GM12878 (cell line): ENCODE results near the gene MAF. TPM values are rescaled to one million over a fixed set of nuclear protein-coding genes. Genes with fewer than 3 reads are reported as not detected.

Experiments used
- ATAC-seq: fragments of 200-7000 bp; cut with Tn5 transposase; 3 replicates; pipeline ENCODE4 v1.9.1; 2020; ENCODE audit warnings: mild to moderate bottlenecking, moderate library complexity
- BruUV-seq: library from RNA; stranded (reverse); fragments of 400-500 nt; replicated peaks from 2 replicates; lab custom pipeline; 2021; lab: Mats Ljungman, UMichigan
- CTCF ChIA-PET: fragments of 300-600 bp; sonication (Branson Sonifier 250); formaldehyde crosslinking; extraction: SDS; loops from one replicate; lab custom pipeline; 2021; ENCODE audit warnings: inconsistent platforms; lab: Yijun Ruan, JAX
- POLR2A ChIA-PET: fragments of 350-600 bp; formaldehyde crosslinking; extraction: SDS; loops from one replicate; lab custom pipeline; 2021; ENCODE audit warnings: inconsistent platforms; lab: Charles Lee
- RAD21 ChIA-PET: fragments of 300-600 bp; sonication (Branson Sonifier 250); formaldehyde crosslinking; loops from one replicate; lab custom pipeline; 2023; ENCODE audit warnings: antibody characterized with exemption; ENCODE audit not compliant: unreplicated experiment; lab: Charles Lee
- SMC1A ChIA-PET: fragments of 300-600 bp; sonication (Branson Sonifier 250); formaldehyde crosslinking; loops from one replicate; lab custom pipeline; 2023; ENCODE audit not compliant: unreplicated experiment, uncharacterized antibody; lab: Charles Lee
- DNase-seq: peaks from one replicate; pipeline ENCODE4 v3.0.0-alpha.2; 2011; ENCODE audit warnings: low read depth, low spot score
- FAIRE-seq: peaks from 3 replicates; lab custom pipeline; 2011; peaks lifted over from hg19 to GRCh38; lab: Jason Lieb, UNC
- H2AFZ ChIP-seq: 2 replicates; pipeline ENCODE4 v1.6.0; 2011; ENCODE audit warnings: low read depth, low read length, control low read depth; ENCODE audit not compliant: control insufficient read depth
- H3K27ac ChIP-seq: 2 replicates; pipeline ENCODE4 v1.5.1; 2011; ENCODE audit warnings: control low read depth; ENCODE audit not compliant: control insufficient read depth, insufficient read depth
- H3K27me3 ChIP-seq, 2 experiments: replicated peaks in 1 of 2; 2 replicates each; pipeline versions ENCODE4 v1.6.0 to v1.6.1; 2011; ENCODE audit warnings: low read length in 1 of 2; ENCODE audit not compliant: control insufficient read depth in 2 of 2, insufficient read depth in 2 of 2
- H3K36me3 ChIP-seq, 2 experiments: 2 replicates each; pipeline ENCODE4 v1.5.1; 2011; ENCODE audit warnings: low read length in 1 of 2; ENCODE audit not compliant: control insufficient read depth in 2 of 2, insufficient read depth in 2 of 2
- H3K4me1 ChIP-seq: 2 replicates; pipeline ENCODE4 v1.6.1; 2011; ENCODE audit warnings: mild to moderate bottlenecking, low read length, moderate library complexity, mixed read lengths; ENCODE audit not compliant: control insufficient read depth, insufficient read depth
- H3K4me2 ChIP-seq: 2 replicates; pipeline ENCODE4 v1.6.0; 2011; ENCODE audit warnings: control low read depth; ENCODE audit not compliant: control insufficient read depth, insufficient read depth
- H3K4me3 ChIP-seq: fragments of 200-600 bp; sonication (generic); 2 replicates; pipeline ENCODE4 v1.5.1; 2016
- H3K79me2 ChIP-seq: 2 replicates; pipeline ENCODE4 v1.6.0; 2011; ENCODE audit warnings: low read length; ENCODE audit not compliant: control insufficient read depth, insufficient read depth
- H3K9ac ChIP-seq: 2 replicates; pipeline ENCODE4 v1.8.0; 2011; ENCODE audit warnings: low read length, control low read depth, mixed read lengths; ENCODE audit not compliant: control insufficient read depth, insufficient read depth
- H3K9me3 ChIP-seq: replicated peaks from 3 replicates; pipeline ENCODE4 v1.5.1; 2011; ENCODE audit warnings: mild to moderate bottlenecking, low read length; ENCODE audit not compliant: control insufficient read depth, insufficient read depth
- H4K20me1 ChIP-seq: 2 replicates; pipeline ENCODE4 v1.6.0; 2011; ENCODE audit not compliant: control insufficient read depth, insufficient read depth
- CHD1 ChIP-seq: IDR thresholded peaks from 2 replicates; pipeline ENCODE4 v1.6.1; 2012; ENCODE audit warnings: low read depth, low read length, improper control_type of control experiment
- IKZF2 ChIP-seq, 2 experiments: fragments of 450-650 bp; IDR thresholded peaks; 2 replicates each; pipeline ENCODE4 v1.6.1; 2017; ENCODE audit warnings: mild to moderate bottlenecking in 2 of 2, moderate library complexity in 2 of 2
- LARP7 ChIP-seq: fragments of 450-650 bp; IDR thresholded peaks from 2 replicates; pipeline ENCODE4 v1.6.1; 2017; ENCODE audit warnings: mild to moderate bottlenecking
- NRF1 ChIP-seq: conservative IDR thresholded peaks from 2 replicates; pipeline ENCODE4 v1.6.1; 2011; ENCODE audit warnings: mild to moderate bottlenecking, low read depth, low read length, improper control_type of control experiment
- RAD51 ChIP-seq: fragments of 450-650 bp; IDR thresholded peaks from 2 replicates; pipeline ENCODE4 v1.6.1; 2016; ENCODE audit warnings: moderate library complexity, mild to moderate bottlenecking, inconsistent platforms
- RB1 ChIP-seq: fragments of 450-650 bp; formaldehyde crosslinking; IDR thresholded peaks from 2 replicates; pipeline ENCODE4 v1.6.1; 2017; ENCODE audit warnings: mild to moderate bottlenecking, borderline replicate concordance
- SMAD1 ChIP-seq: fragments of 450-650 bp; IDR thresholded peaks from 2 replicates; pipeline ENCODE4 v1.6.1; 2018; ENCODE audit warnings: mild to moderate bottlenecking, low read depth; ENCODE audit not compliant: partially characterized antibody
- SP1 ChIP-seq: IDR thresholded peaks from one replicate; pipeline ENCODE4 v1.6.1; 2011; ENCODE audit warnings: low read depth, low read length
- SUZ12 ChIP-seq: fragments of 200-600 bp; sonication (generic); IDR thresholded peaks from one replicate; pipeline ENCODE4 v1.6.1; 2018; ENCODE audit warnings: antibody characterized with exemption, mild to moderate bottlenecking; ENCODE audit not compliant: unreplicated experiment
- TCF12 ChIP-seq: IDR thresholded peaks from 2 replicates; pipeline ENCODE4 v1.6.1; 2011; ENCODE audit warnings: low read depth, mild to moderate bottlenecking, low read length
- YBX1 ChIP-seq: fragments of 450-650 bp; IDR thresholded peaks from 2 replicates; pipeline ENCODE4 v1.6.1; 2016; ENCODE audit warnings: antibody characterized with exemption
- ZSCAN29 ChIP-seq: fragments of 450-650 bp; IDR thresholded peaks from 2 replicates; pipeline ENCODE4 v1.6.1; 2017; ENCODE audit warnings: mild to moderate bottlenecking, moderate library complexity
- ZZZ3 ChIP-seq: IDR thresholded peaks from 2 replicates; pipeline ENCODE4 v1.6.1; 2011; ENCODE audit warnings: low read depth; ENCODE audit not compliant: control insufficient read depth, insufficient read length
- WGBS: methylation state at CpG from one replicate; pipeline ENCODE4 v1.1.6; 2016; ENCODE audit warnings: low lambda C conversion rate; ENCODE audit not compliant: insufficient replicate concordance, insufficient coverage; ENCODE audit errors: missing lambda C conversion rate; 5-methylcytosine and 5-hydroxymethylcytosine counted together
- in situ Hi-C: fragments of 300-500 bp; cut with MboI; formaldehyde crosslinking; loops from 9 replicates; pipeline ENCODE4 v1.14.3; 2018; ENCODE audit warnings: mixed read lengths
- intact Hi-C: fragments of 100-400 bp; cut with micrococcal nuclease; formaldehyde crosslinking; loops from one replicate; pipeline ENCODE4 v1.14.2; 2022; ENCODE audit not compliant: unreplicated experiment
- polyA plus RNA-seq, 11 experiments: library from polyadenylated mRNA; depleted of rRNA in 4 of 11; unstranded in 6 of 11; stranded (reverse) in 5 of 11; fragments of >200 nt; fragmentation: Nextera tagmentation in 4 of 11; fragmentation: Illumina TruSeq in 1 of 11; extraction: Ambion mirVana in 4 of 11; extraction: Trizol in 1 of 11; gene quantifications; 1 replicate in 1 of 11; 2 replicates in 10 of 11; pipeline versions ENCODE4 v1.2.1 to v1.2.3, GENCODE V29; 2011 to 2016; ENCODE audit warnings: inconsistent platforms in 2 of 11, missing spikeins in 2 of 11, low read depth in 1 of 11
- total RNA-seq, 4 experiments: library from RNA; depleted of rRNA in 3 of 4; stranded (reverse); fragments of >200 nt in 3 of 4; fragmentation: Illumina TruSeq in 1 of 4; extraction: Trizol in 1 of 4; gene quantifications; 2 replicates each; pipeline versions ENCODE4 v1.2.1 to v1.2.3, GENCODE V29; 2013 to 2021
- TF ChIP-seq, protein P1 (sequence below): fragments of 150-350 bp; IDR thresholded peaks from 2 replicates; pipeline ENCODE4 v1.6.1; 2014; ENCODE audit warnings: mild to moderate bottlenecking, low read depth, low read length
- TF ChIP-seq, protein P2 (sequence below): fragments of 450-650 bp; IDR thresholded peaks from 2 replicates; pipeline ENCODE4 v1.6.1; 2017; ENCODE audit warnings: mild to moderate bottlenecking, low read depth, inconsistent platforms; ENCODE audit not compliant: poor library complexity, severe bottlenecking

Gene MAF
- total and polyA plus RNA-seq, 10 of the 15 experiments (the other 5 are each of a cell fraction or from before 2014, with no cell fraction given) = 0.03 to 0.13 TPM; not detected in 8

- H3K4me3 ChIP-seq = no peak overlapping the region
- RAD21 ChIA-PET = no interaction called here
- FAIRE-seq (no peak), DNase-seq (no peak), ATAC-seq (no peak)
- intact Hi-C loops (no loop called here), in situ Hi-C loops (no loop called here)
- SMC1A ChIA-PET = no interaction called here
- no peaks in the 10 kb centered on the region for H3K27me3 ChIP-seq
- H3K36me3 ChIP-seq = no peaks in the 10 kb centered on the region
- no TSS peak for BruUV-seq
- no peak overlapping the region for H3K4me2 ChIP-seq
- no peak for TF ChIP-seq CHD1
- TF ChIP-seq, protein P1, sequence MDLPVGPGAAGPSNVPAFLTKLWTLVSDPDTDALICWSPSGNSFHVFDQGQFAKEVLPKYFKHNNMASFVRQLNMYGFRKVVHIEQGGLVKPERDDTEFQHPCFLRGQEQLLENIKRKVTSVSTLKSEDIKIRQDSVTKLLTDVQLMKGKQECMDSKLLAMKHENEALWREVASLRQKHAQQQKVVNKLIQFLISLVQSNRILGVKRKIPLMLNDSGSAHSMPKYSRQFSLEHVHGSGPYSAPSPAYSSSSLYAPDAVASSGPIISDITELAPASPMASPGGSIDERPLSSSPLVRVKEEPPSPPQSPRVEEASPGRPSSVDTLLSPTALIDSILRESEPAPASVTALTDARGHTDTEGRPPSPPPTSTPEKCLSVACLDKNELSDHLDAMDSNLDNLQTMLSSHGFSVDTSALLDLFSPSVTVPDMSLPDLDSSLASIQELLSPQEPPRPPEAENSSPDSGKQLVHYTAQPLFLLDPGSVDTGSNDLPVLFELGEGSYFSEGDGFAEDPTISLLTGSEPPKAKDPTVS = no peak
- H3K9ac ChIP-seq = no peak overlapping the region
- H3K4me1 ChIP-seq = no peaks in the 10 kb centered on the region
- POLR2A ChIA-PET = no interaction called here
- no peak overlapping the region for H3K27ac ChIP-seq
- 21% methylated on average over 10 of the region's 10 CpGs for WGBS
- CTCF ChIA-PET = no interaction called here
- H3K79me2 ChIP-seq = no peaks in the 10 kb centered on the region
- no peak overlapping the region for H2AFZ ChIP-seq
- H4K20me1 ChIP-seq = no peaks in the 10 kb centered on the region
- H3K9me3 ChIP-seq = no peaks in the 10 kb centered on the region
These were observed 19.9 kb downstream of the MAF start for GRCh38 chr16:79580453-79581191.

DNA sequence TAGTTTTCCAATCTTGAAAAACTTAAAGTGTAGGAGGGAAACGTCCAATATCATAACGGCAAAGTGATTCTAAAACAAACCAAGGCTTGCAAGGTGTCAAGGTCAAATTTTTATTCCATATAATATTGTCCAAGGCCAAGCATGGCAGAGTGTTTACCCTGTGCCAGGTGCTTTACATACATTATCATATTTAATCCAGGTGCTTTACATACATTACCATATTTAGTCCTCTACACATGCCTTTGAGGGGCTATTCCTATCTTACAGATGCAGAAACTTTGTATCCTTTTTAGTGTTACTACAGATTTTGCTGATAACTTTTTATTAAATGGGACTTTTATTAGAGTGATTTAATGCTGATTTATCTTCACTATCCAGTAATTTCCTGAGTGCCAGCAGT lies 23.9 kb downstream of the MAF start:
- Histone ChIP-seq H3K4me3 (no peak overlapping the region), H3K27ac (no peak overlapping the region), H3K4me1 (no peaks in the 10 kb centered on the region), H3K4me2 (no peak overlapping the region), H2AFZ (no peak overlapping the region), H3K27me3 (no peaks in the 10 kb centered on the region), H3K79me2 (no peaks in the 10 kb centered on the region), H3K36me3 (no peaks in the 10 kb centered on the region), H3K9me3 (no peaks in the 10 kb centered on the region), H4K20me1 (no peaks in the 10 kb centered on the region), H3K9ac (no peak overlapping the region)
- in situ Hi-C loops = no loop called here
- ChIA-PET RAD21 (no interaction called here), SMC1A (no interaction called here), CTCF (no interaction called here), POLR2A (no interaction called here)
- 0% methylated on average over 2 of the region's 2 CpGs for WGBS
- BruUV-seq = no TSS peak
- ATAC-seq (no peak), FAIRE-seq (no peak), DNase-seq (no peak)
- intact Hi-C loops = no loop called here
- TF ChIP-seq SUZ12 (no peak), TCF12 (no peak), SP1 (no peak), SMAD1 (no peak), IKZF2 (IDR thresholded peaks at IDR 0.05) (no peak), LARP7 (no peak), NRF1 (no peak), ZZZ3 (no peak), RB1 (no peak), RAD51 (no peak), ZSCAN29 (no peak), YBX1 (no peak)
- TF ChIP-seq, protein P2, sequence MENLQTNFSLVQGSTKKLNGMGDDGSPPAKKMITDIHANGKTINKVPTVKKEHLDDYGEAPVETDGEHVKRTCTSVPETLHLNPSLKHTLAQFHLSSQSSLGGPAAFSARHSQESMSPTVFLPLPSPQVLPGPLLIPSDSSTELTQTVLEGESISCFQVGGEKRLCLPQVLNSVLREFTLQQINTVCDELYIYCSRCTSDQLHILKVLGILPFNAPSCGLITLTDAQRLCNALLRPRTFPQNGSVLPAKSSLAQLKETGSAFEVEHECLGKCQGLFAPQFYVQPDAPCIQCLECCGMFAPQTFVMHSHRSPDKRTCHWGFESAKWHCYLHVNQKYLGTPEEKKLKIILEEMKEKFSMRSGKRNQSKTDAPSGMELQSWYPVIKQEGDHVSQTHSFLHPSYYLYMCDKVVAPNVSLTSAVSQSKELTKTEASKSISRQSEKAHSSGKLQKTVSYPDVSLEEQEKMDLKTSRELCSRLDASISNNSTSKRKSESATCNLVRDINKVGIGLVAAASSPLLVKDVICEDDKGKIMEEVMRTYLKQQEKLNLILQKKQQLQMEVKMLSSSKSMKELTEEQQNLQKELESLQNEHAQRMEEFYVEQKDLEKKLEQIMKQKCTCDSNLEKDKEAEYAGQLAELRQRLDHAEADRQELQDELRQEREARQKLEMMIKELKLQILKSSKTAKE = no peak
